Cardiac muscle cell (in vitro differentiated cells and primary cell): ENCODE results near the gene ZNF407. TPM values are rescaled to one million over a fixed set of nuclear protein-coding genes. Genes with fewer than 3 reads are reported as not detected.

Experiments used
- DNase-seq, 2 donors: peaks; one replicate each; pipeline versions ENCODE4 v3.0.0 to v3.0.0-alpha.2; 2010 to 2017; ENCODE audit warnings: low read depth in 1 of 2, low spot score in 1 of 2
- H3K27ac ChIP-seq: fragments of 200-600 bp; sonication (generic); 2 replicates; pipeline ENCODE4 v1.5.1; 2016
- H3K27me3 ChIP-seq: fragments of 200-600 bp; sonication (generic); 2 replicates; pipeline ENCODE4 v1.6.0; 2016; ENCODE audit warnings: control low read depth
- H3K36me3 ChIP-seq: fragments of 200-600 bp; sonication (generic); 2 replicates; pipeline ENCODE4 v1.5.1; 2016; ENCODE audit warnings: control low read depth
- H3K4me1 ChIP-seq: fragments of 200-600 bp; sonication (generic); 2 replicates; pipeline ENCODE4 v1.8.1; 2017; ENCODE audit warnings: low read depth, mild to moderate bottlenecking, mixed run types
- H3K4me3 ChIP-seq: fragments of 200-600 bp; sonication (generic); 2 replicates; pipeline ENCODE4 v1.5.1; 2016; ENCODE audit warnings: mild to moderate bottlenecking
- H3K9me3 ChIP-seq: fragments of 200-600 bp; sonication (generic); 2 replicates; pipeline ENCODE4 v1.5.1; 2017; ENCODE audit warnings: low read depth, mild to moderate bottlenecking, control low read depth
- polyA plus RNA-seq: library from polyadenylated mRNA; unstranded; fragments of >200 nt; fragmentation: Nextera tagmentation; extraction: Ambion mirVana; gene quantifications from 2 replicates; pipeline ENCODE4 v1.2.1, GENCODE V29; 2016
- total RNA-seq: library from RNA; depleted of rRNA; stranded (reverse); fragments of >200 nt; gene quantifications from 2 replicates; pipeline ENCODE4 v1.2.3, GENCODE V29; 2016
- TF ChIP-seq, protein P1 (sequence below): IDR thresholded peaks from 2 replicates; pipeline ENCODE4 v1.5.1; 2012; ENCODE audit warnings: low read depth, mild to moderate bottlenecking, low read length

The ZNF407 gene
- total and polyA plus RNA-seq, 2 experiments from 2014 or later: 4.6 to 8.0 TPM

DNA sequence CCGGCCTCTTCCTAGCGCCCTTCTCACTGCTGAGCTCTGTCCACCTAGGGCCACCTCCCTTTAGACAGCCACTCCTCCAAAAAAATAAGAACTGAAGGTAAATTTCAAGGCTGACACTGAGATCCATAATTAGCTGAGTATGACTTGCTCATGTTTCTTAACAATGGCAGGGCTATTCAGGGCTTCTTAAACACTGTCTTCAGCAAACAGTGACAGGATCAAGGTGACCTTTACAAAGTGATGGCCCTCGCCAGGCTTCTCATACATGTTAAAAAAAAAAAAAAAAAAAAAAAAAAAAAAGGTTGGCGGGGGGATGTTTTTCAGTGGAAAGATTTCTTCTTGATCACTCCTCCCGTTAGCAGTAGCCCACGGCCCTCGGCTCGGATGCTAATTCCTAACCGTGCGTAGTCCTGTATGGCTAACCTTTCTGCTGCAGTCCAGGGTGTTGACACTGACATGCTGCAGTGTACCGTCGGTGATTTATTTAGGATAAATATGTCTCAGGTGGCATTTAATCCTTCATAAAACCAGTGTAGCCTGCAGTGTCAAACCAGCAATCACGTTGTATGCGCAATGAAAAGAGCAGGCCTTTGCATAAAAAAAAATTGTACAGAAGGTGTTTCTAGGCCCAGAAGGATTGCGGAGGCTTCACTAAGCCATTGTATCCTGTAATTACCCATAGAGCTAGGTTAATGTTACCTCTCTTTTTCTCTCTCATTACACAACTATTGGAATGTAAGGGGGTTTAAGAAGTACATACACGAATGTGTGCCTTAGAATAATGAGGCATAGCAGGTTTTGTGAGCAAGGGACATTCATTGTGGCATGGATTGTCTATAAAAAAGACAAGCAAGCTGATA is 468.6 kb downstream of the ZNF407 start:
- no peaks in the 10 kb centered on the region for H3K4me1 ChIP-seq
- H3K4me3 ChIP-seq: no peak overlapping the region
- no peaks in the 10 kb centered on the region for H3K36me3 ChIP-seq
- TF ChIP-seq, protein P1, sequence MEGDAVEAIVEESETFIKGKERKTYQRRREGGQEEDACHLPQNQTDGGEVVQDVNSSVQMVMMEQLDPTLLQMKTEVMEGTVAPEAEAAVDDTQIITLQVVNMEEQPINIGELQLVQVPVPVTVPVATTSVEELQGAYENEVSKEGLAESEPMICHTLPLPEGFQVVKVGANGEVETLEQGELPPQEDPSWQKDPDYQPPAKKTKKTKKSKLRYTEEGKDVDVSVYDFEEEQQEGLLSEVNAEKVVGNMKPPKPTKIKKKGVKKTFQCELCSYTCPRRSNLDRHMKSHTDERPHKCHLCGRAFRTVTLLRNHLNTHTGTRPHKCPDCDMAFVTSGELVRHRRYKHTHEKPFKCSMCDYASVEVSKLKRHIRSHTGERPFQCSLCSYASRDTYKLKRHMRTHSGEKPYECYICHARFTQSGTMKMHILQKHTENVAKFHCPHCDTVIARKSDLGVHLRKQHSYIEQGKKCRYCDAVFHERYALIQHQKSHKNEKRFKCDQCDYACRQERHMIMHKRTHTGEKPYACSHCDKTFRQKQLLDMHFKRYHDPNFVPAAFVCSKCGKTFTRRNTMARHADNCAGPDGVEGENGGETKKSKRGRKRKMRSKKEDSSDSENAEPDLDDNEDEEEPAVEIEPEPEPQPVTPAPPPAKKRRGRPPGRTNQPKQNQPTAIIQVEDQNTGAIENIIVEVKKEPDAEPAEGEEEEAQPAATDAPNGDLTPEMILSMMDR: no peak
- H3K27me3 ChIP-seq: no peaks in the 10 kb centered on the region
- H3K27ac ChIP-seq: no peak overlapping the region
- H3K9me3 ChIP-seq: no peaks in the 10 kb centered on the region
- DNase-seq: peak in 1 of 2 donors; percentile 10

- no peak for DNase-seq
- Histone ChIP-seq H3K4me3 (no peak overlapping the region), H3K27me3 (no peaks in the 10 kb centered on the region), H3K9me3 (no peaks in the 10 kb centered on the region), H3K36me3 (no peaks in the 10 kb centered on the region), H3K27ac (no peak overlapping the region), H3K4me1 (no peaks in the 10 kb centered on the region)
- TF ChIP-seq, protein P1: no peak
These were observed 469.3 kb downstream of the ZNF407 start for GRCh38 chr18:75066936-75067335.

GRCh38 chr18:75067996-75068645 is 470.5 kb downstream of the ZNF407 start:
- Histone ChIP-seq H3K27ac (no peak overlapping the region), H3K4me1 (no peaks in the 10 kb centered on the region), H3K36me3 (no peaks in the 10 kb centered on the region), H3K27me3 (no peaks in the 10 kb centered on the region), H3K9me3 (no peaks in the 10 kb centered on the region), H3K4me3 (no peak overlapping the region)
- no peak for DNase-seq
- TF ChIP-seq, protein P1: no peak

- no peaks in the 10 kb centered on the region for H3K9me3 ChIP-seq
- no peaks in the 10 kb centered on the region for H3K36me3 ChIP-seq
- no peak overlapping the region for H3K27ac ChIP-seq
- H3K4me3 ChIP-seq: no peak overlapping the region
- no peaks in the 10 kb centered on the region for H3K4me1 ChIP-seq
- TF ChIP-seq, protein P1: no peak
- no peaks in the 10 kb centered on the region for H3K27me3 ChIP-seq
- peak in 1 of 2 donors; percentile 7 for DNase-seq
These were observed 471.2 kb downstream of the ZNF407 start for GRCh38 chr18:75068682-75069435.

DNA sequence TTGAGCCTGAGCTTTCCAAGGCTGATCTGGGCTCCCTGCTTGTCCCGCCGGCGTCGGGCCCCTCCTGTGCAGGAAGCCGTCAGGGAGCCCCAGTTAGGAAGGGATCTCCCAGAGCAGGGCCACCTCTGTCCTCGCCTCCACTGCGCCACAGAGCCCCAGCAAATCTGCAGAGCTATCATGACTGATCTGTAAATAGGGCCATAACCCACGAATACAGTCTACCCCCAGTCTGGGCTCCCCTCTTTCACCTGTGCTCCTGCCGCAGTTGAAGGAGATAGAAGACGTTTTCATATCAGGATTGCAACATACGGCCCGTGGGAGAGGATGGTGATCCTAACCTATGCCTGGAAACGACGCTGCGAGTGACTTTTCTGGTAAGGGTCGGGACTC is 472.6 kb downstream of the ZNF407 start:
- DNase-seq: no peak
- TF ChIP-seq, protein P1: no peak

More for the DNA sequence above, 472.6 kb downstream of the ZNF407 start:
- Histone ChIP-seq H3K27me3 (no peaks in the 10 kb centered on the region), H3K9me3 (no peaks in the 10 kb centered on the region), H3K4me1 (no peaks in the 10 kb centered on the region), H3K36me3 (no peaks in the 10 kb centered on the region), H3K27ac (no peak overlapping the region), H3K4me3 (no peak overlapping the region)
